Fibroblast of lung (primary cell): ENCODE results near the gene SENP2. TPM values are rescaled to one million over a fixed set of nuclear protein-coding genes. Genes with fewer than 3 reads are reported as not detected.

Source experiments
- DNase-seq, 2 donors: peaks; one replicate each; pipeline versions ENCODE4 v3.0.0 to v3.0.0-alpha.2; 2010; ENCODE audit warnings: low read depth in 2 of 2
- H2AFZ ChIP-seq: 2 replicates; pipeline ENCODE4 v1.5.1; 2012; ENCODE audit warnings: low read length, control low read depth, inconsistent platforms
- H3K27ac ChIP-seq: 2 replicates; pipeline ENCODE4 v1.5.1; 2011; ENCODE audit warnings: low read length, control low read depth; ENCODE audit not compliant: insufficient read depth
- H3K27me3 ChIP-seq: 2 replicates; pipeline ENCODE4 v1.5.1; 2011; ENCODE audit warnings: mild to moderate bottlenecking, low read length; ENCODE audit not compliant: control insufficient read depth, insufficient read depth
- H3K36me3 ChIP-seq: 2 replicates; pipeline ENCODE4 v1.5.1; 2011; ENCODE audit warnings: low read length; ENCODE audit not compliant: control insufficient read depth, insufficient read depth
- H3K4me1 ChIP-seq: 2 replicates; pipeline ENCODE4 v1.5.1; 2011; ENCODE audit warnings: low read length; ENCODE audit not compliant: control insufficient read depth, insufficient read depth; ENCODE audit errors: extremely low read depth
- H3K4me2 ChIP-seq: 2 replicates; pipeline ENCODE4 v1.5.1; 2011; ENCODE audit warnings: low read length, control low read depth; ENCODE audit not compliant: insufficient read depth; ENCODE audit errors: extremely low read depth
- H3K4me3 ChIP-seq, 4 experiments: fragments of 200-600 bp in 1 of 4; sonication (generic) in 1 of 4; replicated peaks in 1 of 4; 2 replicates each; pipeline ENCODE4 v1.5.1; 2011 to 2016; ENCODE audit warnings: low read length in 4 of 4, low read depth in 3 of 4, mild to moderate bottlenecking in 3 of 4, control low read depth in 2 of 4, inconsistent platforms in 1 of 4, mixed read lengths in 1 of 4; ENCODE audit not compliant: insufficient read depth in 1 of 4; ENCODE audit errors: control extremely low read depth in 1 of 4
- H3K79me2 ChIP-seq: 2 replicates; pipeline ENCODE4 v1.5.1; 2012; ENCODE audit warnings: mild to moderate bottlenecking, low read length, inconsistent platforms; ENCODE audit not compliant: control insufficient read depth, insufficient read depth
- H3K9ac ChIP-seq: 2 replicates; pipeline ENCODE4 v1.5.1; 2011; ENCODE audit warnings: mild to moderate bottlenecking, low read length, control low read depth; ENCODE audit not compliant: insufficient read depth
- H3K9me3 ChIP-seq: 2 replicates; pipeline ENCODE4 v1.5.1; 2012; ENCODE audit warnings: low read depth, low read length; ENCODE audit not compliant: control insufficient read depth, insufficient read depth
- H4K20me1 ChIP-seq: 2 replicates; pipeline ENCODE4 v1.5.1; 2011; ENCODE audit warnings: low read length; ENCODE audit not compliant: control insufficient read depth, insufficient read depth; ENCODE audit errors: extremely low read depth
- CTCF ChIP-seq, 2 donors: IDR thresholded peaks in 1 of 2; conservative IDR thresholded peaks in 1 of 2; 1 replicate in 1 of 2; 2 replicates in 1 of 2; pipeline ENCODE4 v1.5.1; 2011 to 2012; ENCODE audit warnings: low read length in 2 of 2, control low read depth in 1 of 2, inconsistent platforms in 1 of 2, low read depth in 1 of 2, mild to moderate bottlenecking in 1 of 2
- EZH2 ChIP-seq: IDR thresholded peaks from 2 replicates; pipeline ENCODE4 v1.5.1; 2012; ENCODE audit warnings: low read length, control low read depth, mild to moderate bottlenecking; ENCODE audit errors: missing control alignments
- polyA plus RNA-seq, 2 donors: library from polyadenylated mRNA; depleted of rRNA in 1 of 2; stranded (reverse) in 1 of 2; unstranded in 1 of 2; fragments of >200 nt; gene quantifications; 2 replicates each; pipeline ENCODE4 v1.2.1, GENCODE V29; 2011 to 2012; ENCODE audit warnings: missing spikeins in 1 of 2
- total RNA-seq: library from RNA; depleted of rRNA; stranded (reverse); fragments of >200 nt; gene quantifications from 2 replicates; pipeline ENCODE4 v1.2.1, GENCODE V29; 2014

SENP2 gene
- total and polyA plus RNA-seq, 2 donors (not counting 1 experiment from before 2014, with no cell fraction given): 19.6 to 26.9 TPM

- H3K79me2 ChIP-seq: no peaks in the 10 kb centered on the region
- H3K27me3 ChIP-seq: no peaks in the 10 kb centered on the region
- TF ChIP-seq CTCF (conservative IDR thresholded peaks at IDR 0.05 in 1 of 2, IDR thresholded peaks at IDR 0.05 in 1 of 2; ENCODE audit: low read depth in 1 of 2, low read length in 2 of 2): no peak
- no peak for TF ChIP-seq EZH2
- no peaks in the 10 kb centered on the region for H3K4me1 ChIP-seq
- H4K20me1 ChIP-seq: no peaks in the 10 kb centered on the region
- no peak overlapping the region for H3K9ac ChIP-seq
- DNase-seq: peak in 1 of 2 donors; percentile 77
- H3K27ac ChIP-seq: no peak overlapping the region
- no peak overlapping the region for H2AFZ ChIP-seq
- no peak overlapping the region for H3K4me3 ChIP-seq
- H3K36me3 ChIP-seq: no peaks in the 10 kb centered on the region
- H3K9me3 ChIP-seq: no peaks in the 10 kb centered on the region
- H3K4me2 ChIP-seq: no peak overlapping the region
Measured at GRCh38 chr3:185623939-185624665, 38.0 kb downstream of the SENP2 start.

- Histone ChIP-seq H4K20me1 (no peaks in the 10 kb centered on the region), H3K4me2 (no peak overlapping the region)
- TF ChIP-seq CTCF (conservative IDR thresholded peaks at IDR 0.05 in 1 of 2, IDR thresholded peaks at IDR 0.05 in 1 of 2; ENCODE audit: low read depth in 1 of 2, low read length in 2 of 2): no peak
- TF ChIP-seq EZH2: no peak
Measured at GRCh38 chr3:185625784-185626183, 39.7 kb downstream of the SENP2 start.

GRCh38 chr3:185629554-185630181 lies 43.6 kb downstream of the SENP2 start:
- Histone ChIP-seq H3K36me3 (no peaks in the 10 kb centered on the region), H3K9ac (no peak overlapping the region), H3K9me3 (no peaks in the 10 kb centered on the region), H3K4me3 (no peak overlapping the region), H3K79me2 (no peaks in the 10 kb centered on the region), H3K27ac (no peak overlapping the region), H2AFZ (no peak overlapping the region), H3K4me2 (no peak overlapping the region), H4K20me1 (no peaks in the 10 kb centered on the region), H3K4me1 (peaks cover 7% of the 10 kb centered on the region), H3K27me3 (no peaks in the 10 kb centered on the region)
- DNase-seq: peak in 1 of 2 donors; percentile 9
- no peak for TF ChIP-seq CTCF (conservative IDR thresholded peaks at IDR 0.05 in 1 of 2, IDR thresholded peaks at IDR 0.05 in 1 of 2; ENCODE audit: low read depth in 1 of 2, low read length in 2 of 2)
- no peak for TF ChIP-seq EZH2

More at GRCh38 chr3:185625784-185626183, 39.7 kb downstream of the SENP2 start:
- no peak overlapping the region for H2AFZ ChIP-seq
- H3K36me3 ChIP-seq: no peaks in the 10 kb centered on the region
- H3K27me3 ChIP-seq: no peaks in the 10 kb centered on the region
- no peak overlapping the region for H3K27ac ChIP-seq
- no peak overlapping the region for H3K9ac ChIP-seq
- no peaks in the 10 kb centered on the region for H3K79me2 ChIP-seq
- H3K4me3 ChIP-seq: no peak overlapping the region
- no peak for DNase-seq
- H3K4me1 ChIP-seq: peaks cover 7% of the 10 kb centered on the region
- no peaks in the 10 kb centered on the region for H3K9me3 ChIP-seq
